ENCODE data around the gene NOG.

NOG gene

GRCh38 chr17:56587298-56587697, 6.2 kb upstream of the NOG start:
- TF ChIP-seq, protein P1, sequence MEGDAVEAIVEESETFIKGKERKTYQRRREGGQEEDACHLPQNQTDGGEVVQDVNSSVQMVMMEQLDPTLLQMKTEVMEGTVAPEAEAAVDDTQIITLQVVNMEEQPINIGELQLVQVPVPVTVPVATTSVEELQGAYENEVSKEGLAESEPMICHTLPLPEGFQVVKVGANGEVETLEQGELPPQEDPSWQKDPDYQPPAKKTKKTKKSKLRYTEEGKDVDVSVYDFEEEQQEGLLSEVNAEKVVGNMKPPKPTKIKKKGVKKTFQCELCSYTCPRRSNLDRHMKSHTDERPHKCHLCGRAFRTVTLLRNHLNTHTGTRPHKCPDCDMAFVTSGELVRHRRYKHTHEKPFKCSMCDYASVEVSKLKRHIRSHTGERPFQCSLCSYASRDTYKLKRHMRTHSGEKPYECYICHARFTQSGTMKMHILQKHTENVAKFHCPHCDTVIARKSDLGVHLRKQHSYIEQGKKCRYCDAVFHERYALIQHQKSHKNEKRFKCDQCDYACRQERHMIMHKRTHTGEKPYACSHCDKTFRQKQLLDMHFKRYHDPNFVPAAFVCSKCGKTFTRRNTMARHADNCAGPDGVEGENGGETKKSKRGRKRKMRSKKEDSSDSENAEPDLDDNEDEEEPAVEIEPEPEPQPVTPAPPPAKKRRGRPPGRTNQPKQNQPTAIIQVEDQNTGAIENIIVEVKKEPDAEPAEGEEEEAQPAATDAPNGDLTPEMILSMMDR (IDR thresholded peaks at IDR 0.05; ENCODE audit: insufficient read depth, low read depth, low read length, missing control alignments) = no peak
- no peak for DNase-seq (ENCODE audit: low read depth)
- H3K4me3 ChIP-seq (ENCODE audit: low read depth, low read length) = no peak overlapping the region

- H3K4me3 ChIP-seq (ENCODE audit: low read depth, low read length) = no peak overlapping the region
- TF ChIP-seq, protein P1 (IDR thresholded peaks at IDR 0.05; ENCODE audit: insufficient read depth, low read depth, low read length, missing control alignments) = peak; percentile 86
- peak; percentile 41 for DNase-seq (ENCODE audit: low read depth)
Measured at GRCh38 chr17:56592487-56593085, 913 bp upstream of the NOG start.

GRCh38 chr17:56593086-56593645, 333 bp upstream of the NOG start:
- H3K4me3 ChIP-seq (ENCODE audit: low read depth, low read length) = no peak overlapping the region
- DNase-seq (ENCODE audit: low read depth) = no peak
- TF ChIP-seq, protein P1 (IDR thresholded peaks at IDR 0.05; ENCODE audit: insufficient read depth, low read depth, low read length, missing control alignments) = no peak

DNA sequence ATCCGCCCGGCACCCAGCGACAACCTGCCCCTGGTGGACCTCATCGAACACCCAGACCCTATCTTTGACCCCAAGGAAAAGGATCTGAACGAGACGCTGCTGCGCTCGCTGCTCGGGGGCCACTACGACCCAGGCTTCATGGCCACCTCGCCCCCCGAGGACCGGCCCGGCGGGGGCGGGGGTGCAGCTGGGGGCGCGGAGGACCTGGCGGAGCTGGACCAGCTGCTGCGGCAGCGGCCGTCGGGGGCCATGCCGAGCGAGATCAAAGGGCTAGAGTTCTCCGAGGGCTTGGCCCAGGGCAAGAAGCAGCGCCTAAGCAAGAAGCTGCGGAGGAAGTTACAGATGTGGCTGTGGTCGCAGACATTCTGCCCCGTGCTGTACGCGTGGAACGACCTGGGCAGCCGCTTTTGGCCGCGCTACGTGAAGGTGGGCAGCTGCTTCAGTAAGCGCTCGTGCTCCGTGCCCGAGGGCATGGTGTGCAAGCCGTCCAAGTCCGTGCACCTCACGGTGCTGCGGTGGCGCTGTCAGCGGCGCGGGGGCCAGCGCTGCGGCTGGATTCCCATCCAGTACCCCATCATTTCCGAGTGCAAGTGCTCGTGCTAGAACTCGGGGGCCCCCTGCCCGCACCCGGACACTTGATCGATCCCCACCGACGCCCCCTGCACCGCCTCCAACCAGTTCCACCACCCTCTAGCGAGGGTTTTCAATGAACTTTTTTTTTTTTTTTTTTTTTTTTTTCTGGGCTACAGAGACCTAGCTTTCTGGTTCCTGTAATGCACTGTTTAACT, 1.0 kb downstream of the NOG start:
- H3K4me3 ChIP-seq (ENCODE audit: low read depth, low read length) = no peak overlapping the region
- DNase-seq (ENCODE audit: low read depth) = no peak
- TF ChIP-seq, protein P1 (IDR thresholded peaks at IDR 0.05; ENCODE audit: insufficient read depth, low read depth, low read length, missing control alignments) = no peak

DNA sequence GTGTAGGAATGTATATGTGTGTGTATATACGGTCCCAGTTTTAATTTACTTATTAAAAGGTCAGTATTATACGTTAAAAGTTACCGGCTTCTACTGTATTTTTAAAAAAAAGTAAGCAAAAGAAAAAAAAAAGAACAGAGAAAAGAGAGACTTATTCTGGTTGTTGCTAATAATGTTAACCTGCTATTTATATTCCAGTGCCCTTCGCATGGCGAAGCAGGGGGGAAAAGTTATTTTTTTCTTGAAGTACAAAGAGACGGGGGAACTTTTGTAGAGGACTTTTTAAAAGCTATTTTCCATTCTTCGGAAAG, 1.6 kb downstream of the NOG start:
- DNase-seq (ENCODE audit: low read depth) = no peak
- TF ChIP-seq, protein P1 (IDR thresholded peaks at IDR 0.05; ENCODE audit: insufficient read depth, low read depth, low read length, missing control alignments) = no peak
- H3K4me3 ChIP-seq (ENCODE audit: low read depth, low read length) = no peak overlapping the region

GRCh38 chr17:56595831-56596690, 2.6 kb downstream of the NOG start:
- DNase-seq (ENCODE audit: low read depth) = no peak

More at GRCh38 chr17:56595831-56596690, 2.6 kb downstream of the NOG start:
- TF ChIP-seq, protein P1 (IDR thresholded peaks at IDR 0.05; ENCODE audit: insufficient read depth, low read depth, low read length, missing control alignments) = no peak
- H3K4me3 ChIP-seq (ENCODE audit: low read depth, low read length) = no peak overlapping the region
